CD4-positive, alpha-beta T cell treated with Interleukin-6 for 4 hours (primary cell): Measurements from ENCODE around the gene LDLR.
"Not testable (repeated sequence)": the region's sequence is repeated elsewhere in the genome, so short reads cannot be mapped to it uniquely, and the experiment has no call there.

Source experiments
- DNase-seq: peaks from one replicate; pipeline ENCODE4 v3.0.0-alpha.2; 2020; ENCODE audit warnings: mixed read lengths

The LDLR gene

DNA sequence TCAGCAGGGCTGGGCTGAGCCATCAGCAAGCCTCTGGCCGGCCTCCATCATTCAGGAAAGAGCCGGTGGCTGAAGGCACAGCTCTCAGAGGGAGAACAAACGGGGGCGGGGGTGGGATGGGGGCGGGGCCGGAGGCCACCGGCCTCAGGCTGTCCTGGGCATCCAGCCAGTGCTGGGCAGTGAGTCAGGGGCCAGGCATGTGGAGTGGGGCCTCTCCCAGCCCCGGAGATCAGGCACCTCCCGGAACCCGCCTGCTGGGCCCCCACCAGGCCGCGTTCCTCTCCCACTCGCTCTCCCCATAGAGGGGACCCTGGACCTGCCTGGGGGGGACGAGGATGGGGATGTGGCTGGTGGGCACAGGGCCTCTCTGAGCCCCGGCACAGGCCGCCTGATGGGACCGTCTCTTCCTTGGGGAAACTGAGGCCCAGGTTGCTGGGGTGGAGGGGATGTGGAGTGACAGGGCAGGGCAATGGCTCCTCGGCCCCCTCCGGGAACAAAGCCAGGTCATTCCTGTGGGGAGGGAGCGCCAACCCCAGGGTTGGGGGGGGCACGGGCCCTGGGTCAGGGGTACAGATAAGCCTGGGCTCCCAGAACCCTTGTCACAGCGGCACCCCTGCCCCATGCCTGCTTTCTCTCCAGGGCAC lies 53.4 kb downstream of the LDLR start:
- no peak for DNase-seq

DNA sequence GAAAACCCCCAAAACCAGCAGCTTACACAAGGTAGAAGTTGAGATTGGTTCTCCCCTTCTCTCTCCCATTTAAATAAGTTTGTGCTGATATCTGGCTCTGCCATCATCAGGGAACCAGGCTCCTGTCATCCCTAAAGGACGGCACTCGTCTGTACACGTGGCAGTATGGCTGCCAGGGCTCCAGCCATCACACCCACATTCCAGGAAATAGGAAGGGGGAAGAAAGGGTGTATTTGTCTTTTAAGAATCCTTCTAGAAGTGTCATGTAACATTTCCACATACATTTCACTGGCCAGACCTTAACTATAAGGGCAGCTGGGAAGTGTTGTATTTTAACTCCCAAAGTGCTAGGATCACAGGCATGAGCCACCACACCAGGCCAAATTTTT lies 56.3 kb downstream of the LDLR start:
- no peak for DNase-seq

DNA sequence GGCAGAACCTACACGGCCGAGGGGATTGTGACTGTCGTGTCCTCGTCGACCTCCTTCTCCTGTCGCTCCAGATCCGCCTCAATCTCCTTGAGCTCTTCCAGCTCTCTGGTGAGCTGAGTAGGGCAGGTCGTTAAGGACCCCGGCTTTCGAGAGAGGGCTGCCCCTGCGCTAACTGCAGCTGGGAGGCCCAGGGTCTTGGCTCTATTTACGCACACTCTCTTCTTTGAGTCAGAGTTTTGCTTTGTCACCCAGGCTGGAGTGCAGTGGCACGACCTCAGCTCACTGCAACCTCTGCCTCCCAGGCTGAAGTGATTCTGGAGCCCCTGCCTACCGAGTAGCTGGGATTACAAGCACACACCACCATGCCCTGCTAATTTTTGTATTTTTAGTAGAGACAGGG lies 58.7 kb downstream of the LDLR start:
- DNase-seq: no peak

GRCh38 chr19:11151181-11151580 lies 61.9 kb downstream of the LDLR start:
- no peak for DNase-seq

DNA sequence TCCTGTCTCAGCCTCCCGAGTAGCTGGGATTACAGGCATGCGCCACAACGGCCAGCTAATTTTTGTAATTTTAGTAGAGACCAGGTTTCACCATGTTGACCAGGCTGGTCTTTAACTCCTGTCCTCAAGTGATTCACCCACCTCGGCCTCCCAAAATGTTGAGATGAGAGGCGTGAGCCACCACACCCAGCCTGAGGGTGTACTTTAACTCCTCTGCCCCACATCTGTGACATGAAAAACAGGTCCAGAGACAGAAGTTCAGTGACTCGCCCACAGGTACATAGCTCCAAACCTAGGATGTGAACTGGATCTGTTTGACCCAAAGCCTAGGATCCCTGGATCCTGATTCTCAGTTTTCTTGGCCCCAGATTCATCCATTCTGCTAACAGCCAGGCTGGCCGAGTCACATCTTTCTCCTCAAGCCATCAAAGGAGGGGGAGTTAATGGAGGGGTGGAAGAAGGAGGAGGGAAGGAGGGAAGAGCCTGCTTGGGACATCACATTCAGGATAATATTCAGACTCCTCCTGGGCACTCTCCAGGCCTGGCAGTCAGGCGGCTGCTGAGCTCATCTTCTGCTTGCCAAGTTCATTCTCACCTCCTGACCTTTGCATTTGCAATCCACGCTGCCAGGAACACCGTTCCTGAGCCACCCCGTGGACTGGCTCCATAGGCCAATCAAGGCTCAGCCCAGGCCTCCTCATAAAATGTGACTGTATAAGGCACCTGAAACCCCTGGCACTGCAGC lies 63.2 kb downstream of the LDLR start:
- DNase-seq: no peak

DNA sequence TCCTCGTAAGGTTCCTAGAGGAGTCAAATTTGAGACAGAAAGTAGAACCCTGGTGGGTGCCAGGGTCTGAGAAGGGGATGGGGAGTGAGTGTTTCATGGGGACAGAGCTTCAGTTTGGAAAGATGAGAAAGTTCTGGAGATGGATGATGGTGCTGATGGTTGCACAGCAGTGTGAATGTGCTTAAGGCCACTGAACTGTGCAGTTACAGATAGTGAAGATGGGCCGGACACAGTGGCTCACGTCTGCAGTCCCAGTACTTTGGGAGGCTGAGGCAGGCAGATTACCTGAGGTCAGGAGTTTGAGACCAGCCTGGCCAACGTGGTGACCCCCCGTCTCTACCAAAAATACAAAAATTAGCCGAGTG lies 65.4 kb downstream of the LDLR start:
- DNase-seq: no peak

- DNase-seq: peak; percentile 93
Measured at GRCh38 chr19:11155373-11156120, 66.3 kb downstream of the LDLR start, which contains the start of gene SPC24. TSS of gene SPC24 (minus strand) at chr19:11155782. CDS start at chr19:11155776, 6 bp downstream.

DNA sequence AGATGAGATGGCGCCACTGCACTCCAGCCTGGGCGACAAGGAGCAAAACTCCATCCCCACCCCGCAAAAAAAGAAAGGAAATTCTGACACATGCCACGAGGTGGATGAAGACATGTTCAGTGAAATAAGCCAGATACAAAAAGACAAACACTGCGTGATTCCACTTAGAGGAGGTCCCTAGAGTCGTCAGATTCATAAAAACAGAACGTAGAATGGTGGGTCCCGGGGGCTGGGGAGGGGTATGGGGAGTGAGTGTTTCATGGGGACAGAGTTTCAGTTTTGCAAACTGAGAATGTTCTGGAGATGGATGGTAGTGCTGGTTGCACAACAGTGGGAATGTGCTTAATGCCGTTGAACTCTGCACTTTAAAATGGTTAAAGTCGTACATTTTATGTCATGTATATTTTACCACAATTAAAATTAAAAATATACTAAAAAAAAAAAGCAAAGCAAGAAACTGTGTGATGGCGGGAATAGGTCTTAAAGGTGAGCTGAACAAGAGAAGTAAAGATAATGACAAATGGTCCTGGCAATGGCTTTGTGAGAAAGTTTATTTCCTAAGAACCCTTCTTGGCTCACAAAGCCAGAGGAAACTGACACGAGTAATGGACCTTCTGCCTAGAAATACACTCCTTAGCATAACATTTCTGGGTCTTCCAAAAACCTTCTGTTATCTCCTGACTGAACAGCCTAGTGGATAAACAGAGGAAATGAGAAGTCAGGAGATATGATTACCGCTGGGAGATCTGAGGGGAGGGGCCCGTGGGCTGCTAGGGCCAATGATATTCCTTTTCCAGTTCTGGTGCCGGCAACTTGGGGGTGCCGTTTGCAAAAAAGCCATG lies 70.6 kb downstream of the LDLR start:
- DNase-seq: no peak

GRCh38 chr19:11160440-11160768 lies 71.1 kb downstream of the LDLR start:
- not testable (repeated sequence) for DNase-seq

DNA sequence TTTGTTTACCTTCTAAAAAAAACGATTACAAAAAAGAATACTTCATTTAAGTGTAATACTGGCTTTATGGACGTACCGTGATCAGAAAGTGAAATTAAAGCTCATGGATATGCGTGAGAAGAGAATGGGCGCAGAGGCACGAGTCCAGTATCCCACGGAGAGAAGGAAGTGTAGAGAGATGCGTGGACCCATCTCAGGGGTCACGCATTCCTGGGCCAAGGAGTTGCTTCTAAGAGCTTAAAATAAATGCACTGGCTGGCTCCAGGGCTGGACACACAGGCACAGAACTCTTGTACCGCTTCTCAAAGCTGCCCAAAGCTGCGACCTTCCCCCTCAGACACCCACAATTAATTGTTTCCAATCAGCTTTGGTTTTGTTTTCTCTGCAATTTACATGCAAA lies 75.0 kb downstream of the LDLR start:
- DNase-seq: no peak

- no peak for DNase-seq
Measured at GRCh38 chr19:11164879-11165406, 75.7 kb downstream of the LDLR start.

- DNase-seq: no peak
Measured at GRCh38 chr19:11165486-11166030, 76.3 kb downstream of the LDLR start.

- DNase-seq: no peak
Measured at GRCh38 chr19:11166281-11167142, 77.2 kb downstream of the LDLR start.

- DNase-seq: no peak
Measured at GRCh38 chr19:11168568-11168967, 79.3 kb downstream of the LDLR start.

- no peak for DNase-seq
Measured at GRCh38 chr19:11169896-11170678, 80.8 kb downstream of the LDLR start.

GRCh38 chr19:11171144-11171543 lies 81.9 kb downstream of the LDLR start:
- no peak for DNase-seq

GRCh38 chr19:11172576-11172975 lies 83.3 kb downstream of the LDLR start:
- DNase-seq: no peak

- no peak for DNase-seq
Measured at GRCh38 chr19:11173516-11174155, 84.4 kb downstream of the LDLR start.

GRCh38 chr19:11174336-11174735 lies 85.1 kb downstream of the LDLR start:
- no peak for DNase-seq

DNA sequence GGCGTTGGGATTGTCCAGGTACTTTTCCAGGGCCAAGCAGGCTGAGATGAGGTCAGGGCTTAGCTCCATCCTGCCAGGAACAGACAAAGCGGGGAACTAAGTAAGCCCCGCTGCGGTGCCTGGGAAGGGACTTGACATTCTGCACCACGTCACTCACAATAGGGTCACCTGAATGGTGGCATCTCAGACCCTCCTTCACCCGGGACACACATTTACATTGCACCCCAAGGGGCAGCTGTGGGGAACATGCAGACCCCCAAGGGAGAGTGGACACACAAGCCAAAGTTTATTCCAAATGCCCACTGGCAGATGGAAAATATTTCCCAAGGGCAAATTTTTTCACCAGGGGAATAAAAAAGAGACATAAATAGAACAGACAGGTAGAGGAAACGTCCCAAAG lies 86.7 kb downstream of the LDLR start:
- DNase-seq: no peak
